ENCODE results near the gene SFXN3.

The SFXN3 gene

DNA sequence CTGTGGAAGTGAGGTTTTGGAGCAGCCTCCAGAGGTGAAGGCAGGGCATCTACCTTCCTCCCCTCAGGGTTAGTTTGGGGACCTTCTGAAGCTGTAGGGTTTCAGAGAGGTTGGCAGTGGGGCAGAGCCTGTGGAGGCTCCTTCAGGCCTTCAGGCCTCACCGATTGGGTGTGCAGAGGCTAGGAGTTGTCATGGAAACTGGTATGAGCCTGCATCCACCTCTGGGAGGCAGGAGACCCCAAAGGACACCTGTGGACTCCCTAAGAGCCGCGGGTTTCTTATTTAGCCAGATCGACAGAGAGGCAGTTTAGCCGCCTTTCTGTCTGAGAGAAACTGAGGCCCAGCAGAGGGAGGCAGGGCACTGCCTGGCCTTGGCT lies 29.4 kb upstream of the SFXN3 start:
- H3K4me1 ChIP-seq (ENCODE audit: control insufficient read depth, insufficient read depth, low read length) = peaks cover 47% of the 10 kb centered on the region
- no peak for DNase-seq (ENCODE audit: low read depth)
- H3K27me3 ChIP-seq (replicated peaks; ENCODE audit: control insufficient read depth, insufficient read depth, low read length) = no peaks in the 10 kb centered on the region
- H3K9me3 ChIP-seq (ENCODE audit: control insufficient read depth, low read length) = no peaks in the 10 kb centered on the region
- peak overlapping the region; percentile 90 for H3K9ac ChIP-seq (ENCODE audit: low read length)
- H3K36me3 ChIP-seq (ENCODE audit: control insufficient read depth, insufficient read depth, low read length, severe bottlenecking) = peaks cover 44% of the 10 kb centered on the region
- H3K4me3 ChIP-seq (ENCODE audit: low read length) = peak overlapping the region; percentile 97

DNA sequence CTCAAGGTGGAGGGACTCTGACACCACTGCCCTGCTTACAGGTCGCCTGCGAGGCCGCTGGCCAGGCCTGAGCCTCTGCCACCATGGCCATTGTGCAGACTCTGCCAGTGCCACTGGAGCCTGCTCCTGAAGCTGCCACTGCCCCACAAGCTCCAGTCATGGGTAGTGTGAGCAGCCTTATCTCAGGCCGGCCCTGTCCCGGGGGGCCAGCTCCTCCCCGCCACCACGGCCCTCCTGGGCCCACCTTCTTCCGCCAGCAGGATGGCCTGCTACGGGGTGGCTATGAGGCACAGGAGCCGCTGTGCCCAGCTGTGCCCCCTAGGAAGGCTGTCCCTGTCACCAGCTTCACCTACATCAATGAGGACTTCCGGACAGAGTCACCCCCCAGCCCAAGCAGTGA lies 28.6 kb upstream of the SFXN3 start:
- Histone ChIP-seq H3K4me3 (ENCODE audit: low read length) (peak overlapping the region; percentile 97), H3K9me3 (ENCODE audit: control insufficient read depth, low read length) (no peaks in the 10 kb centered on the region), H3K36me3 (ENCODE audit: control insufficient read depth, insufficient read depth, low read length, severe bottlenecking) (peaks cover 52% of the 10 kb centered on the region), H3K4me1 (ENCODE audit: control insufficient read depth, insufficient read depth, low read length) (peaks cover 50% of the 10 kb centered on the region), H3K9ac (ENCODE audit: low read length) (peak overlapping the region; percentile 90), H3K27me3 (replicated peaks; ENCODE audit: control insufficient read depth, insufficient read depth, low read length) (no peaks in the 10 kb centered on the region)
- no peak for DNase-seq (ENCODE audit: low read depth)

DNA sequence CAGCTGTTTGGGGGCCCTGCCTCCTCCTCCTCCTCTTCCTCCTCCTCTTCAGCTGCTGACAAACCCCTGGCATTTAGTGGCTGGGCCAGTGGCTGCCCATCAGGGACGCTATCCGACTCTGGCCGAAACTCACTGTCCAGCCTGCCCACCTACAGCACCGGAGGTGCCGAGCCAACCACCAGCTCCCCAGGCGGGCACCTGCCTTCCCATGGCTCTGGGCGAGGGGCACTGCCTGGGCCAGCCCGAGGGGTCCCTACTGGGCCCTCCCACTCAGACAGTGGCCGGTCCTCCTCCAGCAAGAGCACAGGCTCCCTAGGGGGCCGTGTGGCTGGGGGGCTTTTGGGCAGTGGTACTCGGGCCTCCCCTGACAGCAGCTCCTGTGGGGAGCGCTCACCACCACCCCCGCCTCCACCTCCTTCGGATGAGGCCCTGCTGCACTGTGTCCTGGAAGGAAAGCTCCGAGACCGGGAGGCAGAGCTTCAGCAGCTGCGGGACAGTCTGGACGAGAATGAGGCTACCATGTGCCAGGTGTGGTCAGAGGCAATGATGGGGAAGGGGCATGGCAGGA lies 27.3 kb upstream of the SFXN3 start:
- DNase-seq (ENCODE audit: low read depth) = no peak
- no peaks in the 10 kb centered on the region for H3K27me3 ChIP-seq (replicated peaks; ENCODE audit: control insufficient read depth, insufficient read depth, low read length)
- H3K4me1 ChIP-seq (ENCODE audit: control insufficient read depth, insufficient read depth, low read length) = peaks cover 50% of the 10 kb centered on the region
- no peaks in the 10 kb centered on the region for H3K9me3 ChIP-seq (ENCODE audit: control insufficient read depth, low read length)
- H3K9ac ChIP-seq (ENCODE audit: low read length) = peak overlapping the region; percentile 90
- peaks cover 53% of the 10 kb centered on the region for H3K36me3 ChIP-seq (ENCODE audit: control insufficient read depth, insufficient read depth, low read length, severe bottlenecking)
- peak overlapping the region; percentile 11 for H3K4me3 ChIP-seq (ENCODE audit: low read length)

DNA sequence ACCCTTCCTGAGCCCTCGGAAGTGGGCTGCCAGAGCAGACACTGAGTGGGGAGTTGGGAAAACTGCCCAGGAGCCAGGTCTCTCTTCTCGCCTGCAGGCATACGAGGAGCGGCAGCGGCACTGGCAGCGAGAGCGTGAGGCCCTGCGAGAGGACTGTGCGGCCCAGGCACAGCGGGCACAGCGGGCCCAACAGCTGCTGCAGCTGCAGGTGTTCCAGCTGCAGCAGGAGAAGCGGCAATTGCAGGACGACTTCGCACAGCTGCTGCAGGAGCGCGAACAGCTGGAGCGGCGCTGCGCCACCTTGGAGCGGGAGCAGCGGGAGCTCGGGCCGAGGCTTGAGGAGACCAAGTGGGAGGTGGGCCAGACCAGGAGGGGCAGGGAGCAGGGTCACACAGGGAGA lies 25.7 kb upstream of the SFXN3 start:
- Histone ChIP-seq H3K36me3 (ENCODE audit: control insufficient read depth, insufficient read depth, low read length, severe bottlenecking) (peaks cover 53% of the 10 kb centered on the region), H3K9me3 (ENCODE audit: control insufficient read depth, low read length) (no peaks in the 10 kb centered on the region), H3K4me3 (ENCODE audit: low read length) (no peak overlapping the region), H3K4me1 (ENCODE audit: control insufficient read depth, insufficient read depth, low read length) (peaks cover 47% of the 10 kb centered on the region), H3K9ac (ENCODE audit: low read length) (no peak overlapping the region), H3K27me3 (replicated peaks; ENCODE audit: control insufficient read depth, insufficient read depth, low read length) (no peaks in the 10 kb centered on the region)
- DNase-seq (ENCODE audit: low read depth) = no peak

DNA sequence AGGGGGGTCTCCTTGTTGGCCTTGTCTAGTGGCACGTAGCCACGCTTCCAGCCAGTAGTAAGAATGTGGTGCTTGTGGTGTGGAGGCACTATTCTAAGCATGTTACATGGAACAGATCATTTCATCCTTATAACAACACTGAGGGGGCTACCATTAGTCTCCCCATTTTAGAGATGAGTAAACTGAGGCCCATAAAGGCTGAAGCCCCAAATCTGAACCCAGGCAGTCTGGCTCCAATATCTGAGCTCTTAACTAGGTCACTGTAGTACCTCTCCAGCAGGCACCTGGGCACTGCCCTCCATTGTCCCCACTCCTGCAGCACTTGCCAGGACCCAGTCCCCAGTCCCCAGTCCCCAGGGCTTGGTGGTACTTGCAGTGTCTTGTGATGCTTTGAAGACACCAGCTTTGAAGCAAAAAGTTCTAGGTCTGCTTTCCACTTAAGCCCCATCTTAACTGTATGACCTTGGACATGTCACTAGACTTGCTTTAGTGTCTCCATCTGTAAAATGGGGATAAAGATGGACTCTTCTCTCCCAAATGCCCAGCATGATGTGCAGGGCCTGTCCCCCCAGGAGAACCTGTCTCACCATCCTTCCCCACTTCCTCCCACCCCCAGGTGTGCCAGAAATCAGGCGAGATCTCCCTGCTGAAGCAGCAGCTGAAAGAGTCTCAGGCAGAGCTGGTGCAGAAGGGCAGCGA lies 25.0 kb upstream of the SFXN3 start:
- Histone ChIP-seq H3K27me3 (replicated peaks; ENCODE audit: control insufficient read depth, insufficient read depth, low read length) (no peaks in the 10 kb centered on the region), H3K4me3 (ENCODE audit: low read length) (no peak overlapping the region), H3K9ac (ENCODE audit: low read length) (no peak overlapping the region), H3K9me3 (ENCODE audit: control insufficient read depth, low read length) (no peaks in the 10 kb centered on the region), H3K36me3 (ENCODE audit: control insufficient read depth, insufficient read depth, low read length, severe bottlenecking) (peaks cover 53% of the 10 kb centered on the region), H3K4me1 (ENCODE audit: control insufficient read depth, insufficient read depth, low read length) (peaks cover 44% of the 10 kb centered on the region)
- no peak for DNase-seq (ENCODE audit: low read depth)

DNA sequence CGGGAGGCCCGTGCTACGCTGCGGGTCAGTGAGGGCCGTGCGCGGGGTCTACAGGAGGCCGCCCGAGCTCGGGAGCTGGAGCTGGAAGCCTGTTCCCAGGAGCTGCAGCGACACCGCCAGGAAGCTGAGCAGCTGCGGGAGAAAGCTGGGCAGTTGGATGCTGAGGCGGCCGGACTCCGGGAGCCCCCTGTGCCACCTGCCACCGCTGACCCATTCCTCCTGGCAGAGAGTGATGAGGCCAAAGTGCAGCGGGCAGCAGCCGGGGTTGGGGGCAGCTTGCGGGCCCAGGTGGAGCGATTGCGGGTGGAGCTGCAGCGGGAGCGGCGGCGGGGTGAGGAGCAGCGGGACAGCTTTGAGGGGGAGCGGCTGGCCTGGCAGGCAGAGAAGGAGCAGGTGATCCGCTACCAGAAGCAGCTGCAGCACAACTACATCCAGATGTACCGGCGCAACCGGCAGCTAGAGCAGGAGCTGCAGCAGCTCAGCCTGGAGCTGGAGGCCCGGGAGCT lies 24.4 kb upstream of the SFXN3 start:
- peaks cover 37% of the 10 kb centered on the region for H3K4me1 ChIP-seq (ENCODE audit: control insufficient read depth, insufficient read depth, low read length)
- peak overlapping the region; percentile 44 for H3K9ac ChIP-seq (ENCODE audit: low read length)
- no peak overlapping the region for H3K4me3 ChIP-seq (ENCODE audit: low read length)
- no peaks in the 10 kb centered on the region for H3K27me3 ChIP-seq (replicated peaks; ENCODE audit: control insufficient read depth, insufficient read depth, low read length)
- H3K9me3 ChIP-seq (ENCODE audit: control insufficient read depth, low read length) = no peaks in the 10 kb centered on the region
- H3K36me3 ChIP-seq (ENCODE audit: control insufficient read depth, insufficient read depth, low read length, severe bottlenecking) = peaks cover 53% of the 10 kb centered on the region
- no peak for DNase-seq (ENCODE audit: low read depth)

DNA sequence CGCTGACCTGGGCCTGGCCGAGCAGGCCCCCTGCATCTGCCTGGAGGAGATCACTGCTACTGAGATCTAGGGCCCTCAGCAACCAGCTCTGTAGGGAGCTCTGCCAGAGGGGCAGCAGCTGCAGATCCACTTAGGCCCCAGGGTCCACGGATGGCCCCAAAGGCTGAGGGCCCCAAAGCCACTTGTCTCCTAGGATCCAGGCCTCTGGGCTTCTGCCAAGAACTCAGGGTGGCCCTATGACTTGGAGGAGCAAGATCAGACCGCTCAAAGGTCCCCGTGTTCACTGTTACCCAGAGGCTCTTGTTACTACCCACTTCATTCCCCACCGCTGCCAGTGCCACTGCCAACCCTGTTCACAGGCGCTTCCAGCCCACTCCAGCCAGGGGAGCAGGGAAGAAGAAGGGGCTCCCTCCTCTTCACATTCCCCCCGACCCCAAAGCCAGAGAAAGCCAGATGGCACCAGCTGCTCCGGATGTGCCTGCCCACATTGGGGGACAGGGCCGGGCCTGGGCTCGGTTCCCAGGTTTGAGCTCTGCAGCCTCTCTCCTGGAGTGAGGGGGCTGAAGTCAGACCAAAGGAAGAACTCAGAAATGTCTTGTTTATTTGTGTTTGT lies 23.8 kb upstream of the SFXN3 start:
- peak overlapping the region; percentile 44 for H3K9ac ChIP-seq (ENCODE audit: low read length)
- H3K4me3 ChIP-seq (ENCODE audit: low read length) = no peak overlapping the region
- DNase-seq (ENCODE audit: low read depth) = peak; percentile 27
- no peaks in the 10 kb centered on the region for H3K9me3 ChIP-seq (ENCODE audit: control insufficient read depth, low read length)
- peaks cover 32% of the 10 kb centered on the region for H3K4me1 ChIP-seq (ENCODE audit: control insufficient read depth, insufficient read depth, low read length)
- no peaks in the 10 kb centered on the region for H3K27me3 ChIP-seq (replicated peaks; ENCODE audit: control insufficient read depth, insufficient read depth, low read length)
- H3K36me3 ChIP-seq (ENCODE audit: control insufficient read depth, insufficient read depth, low read length, severe bottlenecking) = peaks cover 53% of the 10 kb centered on the region

DNA sequence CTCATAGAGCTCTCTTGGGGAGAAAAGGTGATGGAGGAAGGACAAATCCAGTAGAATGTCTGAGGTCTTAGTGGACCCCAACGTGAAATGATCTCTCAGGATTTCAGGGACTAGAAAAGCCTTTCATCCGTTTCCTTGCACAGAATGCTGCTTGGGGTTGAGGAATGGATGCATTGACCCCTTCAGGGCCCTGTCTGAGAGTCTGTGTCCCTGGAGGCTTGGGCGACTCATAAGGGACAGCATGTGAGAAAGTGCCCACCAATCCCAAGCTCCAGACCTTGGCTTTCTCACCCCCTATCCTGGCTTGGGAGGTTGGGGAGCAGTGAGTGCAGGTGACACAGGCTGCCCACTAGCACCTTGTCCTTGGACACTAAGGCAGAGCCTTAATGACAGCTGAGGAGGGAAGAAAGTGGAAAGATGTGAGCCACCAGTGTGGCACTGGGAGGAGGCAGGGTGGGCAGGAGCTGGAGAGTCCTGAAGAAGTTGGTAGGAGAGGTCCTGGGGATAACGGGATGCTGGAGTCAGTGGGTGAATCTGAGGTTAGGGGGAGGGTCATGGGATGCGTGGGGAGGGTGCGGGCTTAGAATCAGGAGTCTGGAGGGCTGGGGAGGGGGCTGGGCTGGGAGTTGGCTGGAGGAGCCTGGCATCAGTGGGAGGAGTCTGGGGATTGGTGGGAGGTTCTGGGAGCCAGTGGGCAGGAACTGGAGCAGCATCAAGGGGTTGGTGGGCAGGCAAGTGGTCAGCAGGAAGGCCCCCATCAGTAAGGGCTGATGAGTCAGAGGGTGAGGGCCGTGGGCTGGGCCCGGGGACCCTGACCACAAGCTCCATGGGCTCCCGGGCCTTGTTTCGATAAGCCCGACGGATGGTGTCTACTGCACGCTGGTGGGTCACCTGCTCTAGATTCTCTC lies 22.9 kb upstream of the SFXN3 start:
- Histone ChIP-seq H3K36me3 (ENCODE audit: control insufficient read depth, insufficient read depth, low read length, severe bottlenecking) (peaks cover 44% of the 10 kb centered on the region), H3K9ac (ENCODE audit: low read length) (peak overlapping the region; percentile 3), H3K4me1 (ENCODE audit: control insufficient read depth, insufficient read depth, low read length) (peaks cover 33% of the 10 kb centered on the region), H3K9me3 (ENCODE audit: control insufficient read depth, low read length) (no peaks in the 10 kb centered on the region), H3K4me3 (ENCODE audit: low read length) (no peak overlapping the region), H3K27me3 (replicated peaks; ENCODE audit: control insufficient read depth, insufficient read depth, low read length) (no peaks in the 10 kb centered on the region)
- no peak for DNase-seq (ENCODE audit: low read depth)

DNA sequence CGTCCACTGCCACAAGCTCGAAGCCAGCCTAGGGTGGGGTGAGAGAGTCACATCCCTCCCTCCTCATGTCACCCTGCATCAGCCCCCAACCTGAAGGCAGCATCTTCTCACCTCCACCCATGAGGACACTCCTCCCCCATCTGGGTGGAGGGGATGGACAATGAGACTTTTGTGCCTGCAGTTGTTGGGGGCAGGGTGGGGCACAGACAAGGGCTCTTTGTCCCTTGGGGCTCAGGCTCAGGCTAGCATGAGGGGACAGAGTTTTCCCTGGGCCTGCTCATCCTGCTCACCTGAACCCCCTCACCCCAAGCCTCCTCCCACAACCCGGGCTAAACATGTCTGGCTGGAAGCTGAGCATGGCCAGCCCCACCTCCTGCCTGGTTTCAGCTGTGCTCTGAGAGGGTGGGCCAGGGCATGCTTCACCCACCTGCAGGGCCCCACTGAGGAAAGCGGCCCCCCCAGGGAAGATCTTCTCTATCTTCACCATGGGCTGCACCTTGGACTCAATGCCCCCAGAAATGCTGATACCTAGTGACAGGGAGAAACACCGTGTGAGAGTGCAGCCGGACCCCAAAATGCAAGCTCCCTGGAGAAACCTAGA lies 22.1 kb upstream of the SFXN3 start:
- H3K27me3 ChIP-seq (replicated peaks; ENCODE audit: control insufficient read depth, insufficient read depth, low read length) = no peaks in the 10 kb centered on the region
- peaks cover 31% of the 10 kb centered on the region for H3K4me1 ChIP-seq (ENCODE audit: control insufficient read depth, insufficient read depth, low read length)
- H3K36me3 ChIP-seq (ENCODE audit: control insufficient read depth, insufficient read depth, low read length, severe bottlenecking) = peaks cover 36% of the 10 kb centered on the region
- H3K9me3 ChIP-seq (ENCODE audit: control insufficient read depth, low read length) = no peaks in the 10 kb centered on the region
- no peak overlapping the region for H3K4me3 ChIP-seq (ENCODE audit: low read length)
- no peak for DNase-seq (ENCODE audit: low read depth)
- H3K9ac ChIP-seq (ENCODE audit: low read length) = no peak overlapping the region

DNA sequence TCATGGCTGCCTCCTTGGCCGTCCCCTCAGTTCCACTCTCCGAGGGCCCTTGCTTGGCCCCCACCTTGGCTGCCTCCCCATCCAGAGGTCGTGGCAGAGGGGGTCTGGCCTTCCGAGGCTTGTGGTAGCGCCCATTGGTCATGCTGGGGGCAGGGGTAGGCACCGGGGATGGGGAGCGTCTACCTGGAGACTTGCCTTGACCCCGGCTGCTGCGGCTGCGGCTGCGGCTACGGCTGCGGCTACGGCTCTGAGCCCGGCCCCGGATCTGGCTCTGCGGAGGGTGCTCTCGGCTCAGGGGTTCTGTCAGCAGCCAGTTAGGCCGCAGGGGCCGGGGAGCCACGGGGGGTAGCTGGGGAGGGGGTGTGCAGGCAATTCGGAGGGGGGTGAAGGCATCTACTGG lies 20.7 kb upstream of the SFXN3 start:
- H3K4me1 ChIP-seq (ENCODE audit: control insufficient read depth, insufficient read depth, low read length) = peaks cover 29% of the 10 kb centered on the region
- H3K9me3 ChIP-seq (ENCODE audit: control insufficient read depth, low read length) = no peaks in the 10 kb centered on the region
- DNase-seq (ENCODE audit: low read depth) = no peak
- no peaks in the 10 kb centered on the region for H3K27me3 ChIP-seq (replicated peaks; ENCODE audit: control insufficient read depth, insufficient read depth, low read length)
- no peak overlapping the region for H3K4me3 ChIP-seq (ENCODE audit: low read length)
- H3K9ac ChIP-seq (ENCODE audit: low read length) = no peak overlapping the region
- peaks cover 22% of the 10 kb centered on the region for H3K36me3 ChIP-seq (ENCODE audit: control insufficient read depth, insufficient read depth, low read length, severe bottlenecking)

Data from adipocyte (in vitro differentiated cells).